HG02938 (cell line): Measurements from ENCODE around the gene SLC12A4.
"Not testable (repeated sequence)": the region's sequence is repeated elsewhere in the genome, so short reads cannot be mapped to it uniquely, and the experiment has no call there.

Experiments used
- ATAC-seq: cut with Tn5 transposase; IDR thresholded peaks from one replicate; pipeline ENCODE4 v1.9.1; 2021; ENCODE audit warnings: mild to moderate bottlenecking, moderate library complexity; ENCODE audit not compliant: unreplicated experiment

SLC12A4 gene

GRCh38 chr16:67988675-67989074, 20.2 kb upstream of the SLC12A4 start:
- no peak for ATAC-seq

GRCh38 chr16:67987460-67988160, 19.2 kb upstream of the SLC12A4 start:
- no peak for ATAC-seq

GRCh38 chr16:67986949-67987348, 18.5 kb upstream of the SLC12A4 start:
- no peak for ATAC-seq

- no peak for ATAC-seq
Observed at GRCh38 chr16:67982011-67982696, 13.7 kb upstream of the SLC12A4 start.

- ATAC-seq: no peak
Observed at GRCh38 chr16:67979955-67980678, 11.7 kb upstream of the SLC12A4 start, which contains the start of gene DPEP3. Gene DPEP3, minus strand, starts transcription at chr16:67980499. Its CDS starts 119 bp downstream, at chr16:67980380.

GRCh38 chr16:67977469-67978227, 9.2 kb upstream of the SLC12A4 start:
- ATAC-seq: no peak

- no peak for ATAC-seq
Observed at GRCh38 chr16:67977005-67977404, 8.6 kb upstream of the SLC12A4 start.

GRCh38 chr16:67976205-67976604, 7.8 kb upstream of the SLC12A4 start:
- no peak for ATAC-seq

- ATAC-seq: no peak
Observed at GRCh38 chr16:67975321-67976105, 7.1 kb upstream of the SLC12A4 start.

- ATAC-seq: not testable (repeated sequence)
Observed at GRCh38 chr16:67972285-67972684, 3.8 kb upstream of the SLC12A4 start.

GRCh38 chr16:67971111-67971510, 2.7 kb upstream of the SLC12A4 start:
- ATAC-seq: no peak

- peak; percentile 10 for ATAC-seq
Observed at GRCh38 chr16:67969254-67970039, 1.0 kb upstream of the SLC12A4 start.

- ATAC-seq: peak; percentile 21
Observed at GRCh38 chr16:67967958-67968399, 458 bp downstream of the SLC12A4 start.

- ATAC-seq: no peak
Observed at GRCh38 chr16:67967183-67967957, 1.1 kb downstream of the SLC12A4 start.

- no peak for ATAC-seq
Observed at GRCh38 chr16:67966549-67967182, 1.8 kb downstream of the SLC12A4 start.

- ATAC-seq: no peak
Observed at GRCh38 chr16:67965668-67966548, 2.5 kb downstream of the SLC12A4 start.

- ATAC-seq: no peak
Observed at GRCh38 chr16:67964477-67965131, 3.8 kb downstream of the SLC12A4 start.
